Measurements from ENCODE around the gene PADI2.

- no peak for TF ChIP-seq CTCF (IDR thresholded peaks at IDR 0.05; ENCODE audit: low read depth, low read length, poor library complexity, severe bottlenecking)
- TF ChIP-seq EZH2phosphoT487 (IDR thresholded peaks at IDR 0.05; ENCODE audit: borderline replicate concordance, low read length) = no peak
These were observed 40.0 kb downstream of the PADI2 start for GRCh38 chr1:17078991-17079868.
